ENCODE results near the gene LRP2. TPM values are rescaled to one million over a fixed set of nuclear protein-coding genes. Genes with fewer than 3 reads are reported as not detected.

The LRP2 gene
- total RNA-seq: not detected in 2 replicates

GRCh38 chr2:169362118-169362893 lies at the start of gene LRP2:
Gene LRP2, minus strand, starts transcription at chr2:169362534. Its CDS starts 135 bp downstream, at chr2:169362399.

Other genes starting within 250 kb of the LRP2 start
- gene BBS5, start 117.0 kb upstream of the LRP2 start, total RNA-seq: 2.7 and 3.4 TPM in 2 replicates
- gene KLHL41, start 147.2 kb upstream of the LRP2 start, total RNA-seq: 0.04 TPM in 1 of 2 replicates, not detected in the other
- 10.9 and 23.4 TPM in 2 replicates for gene FASTKD1, start 211.3 kb upstream of the LRP2 start, total RNA-seq
- gene PPIG, start 221.8 kb upstream of the LRP2 start, total RNA-seq: 21.9 and 24.6 TPM in 2 replicates

Data from hair follicular keratinocyte (primary cell).